Left ventricle myocardium inferior (tissue), 1 donor: Measurements from ENCODE around the gene GPD2. TPM values are rescaled to one million over a fixed set of nuclear protein-coding genes. Genes with fewer than 3 reads are reported as not detected.
"Not testable (repeated sequence)": the region's sequence is repeated elsewhere in the genome, so short reads cannot be mapped to it uniquely, and the experiment has no call there.

Experiments used
- DNase-seq: peaks from one replicate; pipeline ENCODE4 v3.0.0-alpha.2; 2020
- H3K27ac ChIP-seq: fragments of 200-600 bp; replicated peaks from 2 replicates; pipeline ENCODE4 v1.8.0; 2021
- H3K27me3 ChIP-seq: fragments of 200-600 bp; 2 replicates; pipeline ENCODE4 v1.8.0; 2021; ENCODE audit warnings: low read depth
- H3K36me3 ChIP-seq: fragments of 200-600 bp; 2 replicates; pipeline ENCODE4 v1.8.0; 2021
- H3K4me1 ChIP-seq: fragments of 200-600 bp; 2 replicates; pipeline ENCODE4 v1.8.0; 2021
- H3K4me3 ChIP-seq: fragments of 200-600 bp; 2 replicates; pipeline ENCODE4 v1.8.0; 2021; ENCODE audit warnings: mild to moderate bottlenecking, moderate library complexity
- H3K9me3 ChIP-seq: fragments of 200-600 bp; replicated peaks from 2 replicates; pipeline ENCODE4 v1.8.0; 2021
- intact Hi-C: fragments of 100-400 bp; cut with micrococcal nuclease; formaldehyde crosslinking; loops from one replicate; pipeline ENCODE4 v1.11.0; 2022
- total RNA-seq: library from RNA; stranded (reverse); fragmentation: NEBNext Ultra II Directional; extraction: Animal tissue kit (Norgen Biotek cat#: 25700); gene quantifications from one replicate; pipeline ENCODE4 v1.2.1, GENCODE V29; 2021
- TF ChIP-seq, protein P1 (sequence below): fragments of 200-600 bp; IDR thresholded peaks from 2 replicates; pipeline ENCODE4 v1.8.0; 2021; ENCODE audit warnings: antibody characterized with exemption, mild to moderate bottlenecking, borderline replicate concordance
- donor health status: DM: no; HTN: yes; CAD: no; lungs with severe emphysema.

Gene GPD2
- total RNA-seq, 1 donor from 2014 or later, result 14.4 TPM

GRCh38 chr2:156489195-156489594 lies 53.0 kb downstream of the GPD2 start:
- no peaks in the 10 kb centered on the region for H3K27me3 ChIP-seq
- H3K4me3 ChIP-seq, result no peak overlapping the region
- intact Hi-C loops, result no loop called here
- TF ChIP-seq, protein P1, sequence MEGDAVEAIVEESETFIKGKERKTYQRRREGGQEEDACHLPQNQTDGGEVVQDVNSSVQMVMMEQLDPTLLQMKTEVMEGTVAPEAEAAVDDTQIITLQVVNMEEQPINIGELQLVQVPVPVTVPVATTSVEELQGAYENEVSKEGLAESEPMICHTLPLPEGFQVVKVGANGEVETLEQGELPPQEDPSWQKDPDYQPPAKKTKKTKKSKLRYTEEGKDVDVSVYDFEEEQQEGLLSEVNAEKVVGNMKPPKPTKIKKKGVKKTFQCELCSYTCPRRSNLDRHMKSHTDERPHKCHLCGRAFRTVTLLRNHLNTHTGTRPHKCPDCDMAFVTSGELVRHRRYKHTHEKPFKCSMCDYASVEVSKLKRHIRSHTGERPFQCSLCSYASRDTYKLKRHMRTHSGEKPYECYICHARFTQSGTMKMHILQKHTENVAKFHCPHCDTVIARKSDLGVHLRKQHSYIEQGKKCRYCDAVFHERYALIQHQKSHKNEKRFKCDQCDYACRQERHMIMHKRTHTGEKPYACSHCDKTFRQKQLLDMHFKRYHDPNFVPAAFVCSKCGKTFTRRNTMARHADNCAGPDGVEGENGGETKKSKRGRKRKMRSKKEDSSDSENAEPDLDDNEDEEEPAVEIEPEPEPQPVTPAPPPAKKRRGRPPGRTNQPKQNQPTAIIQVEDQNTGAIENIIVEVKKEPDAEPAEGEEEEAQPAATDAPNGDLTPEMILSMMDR, result no peak
- H3K9me3 ChIP-seq, result no peaks in the 10 kb centered on the region
- H3K36me3 ChIP-seq, result no peaks in the 10 kb centered on the region
- no peak overlapping the region for H3K27ac ChIP-seq
- H3K4me1 ChIP-seq, result peaks cover 9% of the 10 kb centered on the region
- no peak for DNase-seq

DNA sequence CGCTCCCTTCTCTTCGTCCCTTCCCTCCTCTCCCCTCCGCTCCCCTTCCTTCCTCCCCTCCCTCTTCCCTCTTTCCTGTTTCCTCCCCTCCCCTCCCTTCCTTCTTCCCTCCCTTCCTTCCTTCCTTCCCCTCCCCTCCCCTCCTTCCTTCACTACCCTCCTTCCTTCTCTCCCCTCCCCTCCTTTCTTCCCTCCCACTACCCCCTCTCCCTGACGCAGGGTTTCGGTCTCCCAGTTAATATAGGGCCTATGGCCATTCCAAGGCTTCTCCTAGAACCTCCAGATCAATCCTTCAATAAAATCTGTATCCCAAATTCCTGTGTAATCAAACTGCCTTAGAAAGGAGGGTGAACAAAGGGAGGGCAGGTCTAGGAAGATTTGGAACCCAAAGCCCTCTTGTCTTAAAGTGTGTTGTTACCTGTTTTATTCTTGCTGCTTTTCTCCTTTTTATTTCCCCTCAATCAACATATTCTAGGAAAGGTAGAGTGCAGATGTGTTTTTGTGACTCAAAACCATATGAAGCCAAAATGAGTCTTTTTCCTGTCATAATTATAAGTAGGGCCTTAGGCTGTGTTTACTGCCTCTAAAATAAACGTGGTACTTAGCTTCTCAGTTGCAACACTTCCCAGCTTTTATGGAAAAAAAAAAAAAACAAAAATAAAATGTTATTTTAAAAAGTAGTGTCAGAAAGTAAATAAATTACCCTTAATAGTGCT lies 53.7 kb downstream of the GPD2 start:
- no peaks in the 10 kb centered on the region for H3K27me3 ChIP-seq
- no peaks in the 10 kb centered on the region for H3K9me3 ChIP-seq
- peaks cover 9% of the 10 kb centered on the region for H3K4me1 ChIP-seq
- H3K27ac ChIP-seq, result no peak overlapping the region
- intact Hi-C loops, result no loop called here
- H3K36me3 ChIP-seq, result no peaks in the 10 kb centered on the region
- no peak overlapping the region for H3K4me3 ChIP-seq
- no peak for DNase-seq
- TF ChIP-seq, protein P1, result no peak

- H3K27ac ChIP-seq, result no peak overlapping the region
- H3K4me3 ChIP-seq, result no peak overlapping the region
- no peaks in the 10 kb centered on the region for H3K36me3 ChIP-seq
- H3K4me1 ChIP-seq, result peaks cover 9% of the 10 kb centered on the region
- TF ChIP-seq, protein P1, result no peak
- no peaks in the 10 kb centered on the region for H3K27me3 ChIP-seq
- intact Hi-C loops, result no loop called here
- H3K9me3 ChIP-seq, result no peaks in the 10 kb centered on the region
- no peak for DNase-seq
Observed at GRCh38 chr2:156490466-156490840, 54.3 kb downstream of the GPD2 start.

DNA sequence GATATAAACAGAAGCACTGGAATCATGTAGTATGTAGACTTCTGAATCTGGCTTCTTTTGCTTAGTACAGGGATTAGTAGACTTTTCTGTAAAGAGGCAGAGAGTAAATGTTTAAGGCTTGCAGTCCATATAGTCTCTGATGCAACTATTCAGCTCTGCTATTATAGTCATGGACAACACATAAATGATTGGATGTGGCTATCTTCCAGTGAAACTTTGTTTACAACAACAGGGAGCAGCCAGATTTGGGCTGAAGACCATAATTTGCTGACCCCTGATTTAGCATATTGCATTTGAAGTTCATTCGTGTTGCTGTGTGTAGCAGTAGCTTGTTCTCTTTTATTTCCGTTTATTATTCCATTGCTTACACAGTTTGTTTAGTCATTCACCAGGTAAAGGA lies 55.0 kb downstream of the GPD2 start:
- Histone ChIP-seq H3K27ac (no peak overlapping the region), H3K27me3 (no peaks in the 10 kb centered on the region), H3K9me3 (no peaks in the 10 kb centered on the region), H3K4me1 (peaks cover 5% of the 10 kb centered on the region), H3K4me3 (no peak overlapping the region), H3K36me3 (no peaks in the 10 kb centered on the region)
- TF ChIP-seq, protein P1, result no peak
- no peak for DNase-seq
- intact Hi-C loops, result no loop called here

GRCh38 chr2:156492979-156493378 lies 56.8 kb downstream of the GPD2 start:
- no peak for DNase-seq
- H3K27ac ChIP-seq, result no peak overlapping the region
- H3K27me3 ChIP-seq, result no peaks in the 10 kb centered on the region
- H3K9me3 ChIP-seq, result no peaks in the 10 kb centered on the region
- H3K4me3 ChIP-seq, result no peak overlapping the region
- intact Hi-C loops, result no loop called here
- TF ChIP-seq, protein P1, result no peak
- peaks cover 3% of the 10 kb centered on the region for H3K4me1 ChIP-seq
- H3K36me3 ChIP-seq, result no peaks in the 10 kb centered on the region

DNA sequence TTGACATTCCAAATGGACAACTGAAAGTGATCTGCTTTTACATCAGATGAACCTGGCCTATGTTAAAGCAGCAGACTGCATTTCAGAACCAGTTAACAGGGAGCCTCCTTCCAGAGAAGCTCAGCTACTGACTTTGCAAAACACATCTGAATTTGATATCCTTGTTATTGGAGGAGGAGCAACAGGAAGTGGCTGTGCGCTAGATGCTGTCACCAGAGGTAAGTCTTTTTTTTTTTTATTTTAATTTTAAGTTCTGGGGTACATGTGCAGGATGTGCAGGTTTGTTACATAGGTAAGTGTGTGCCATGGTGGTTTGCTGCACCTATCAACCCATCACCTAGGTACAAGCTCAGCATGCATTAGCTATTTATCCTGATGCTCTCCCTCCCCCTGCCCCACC lies 59.8 kb downstream of the GPD2 start:
- H3K27me3 ChIP-seq, DNase-seq, H3K9me3 ChIP-seq, intact Hi-C loops, H3K4me1 ChIP-seq, H3K27ac ChIP-seq, H3K36me3 ChIP-seq, H3K4me3 ChIP-seq: not testable (repeated sequence)
